KOPT-K1 (cell line): ENCODE results near the gene SH3TC1.

Experiments
- H3K27ac ChIP-seq: fragments of 200-600 bp; sonication (generic); 2 replicates; pipeline ENCODE4 v1.5.1; 2016; ENCODE audit warnings: antibody characterized with exemption, mild to moderate bottlenecking, low read depth, low read length; ENCODE audit not compliant: poor library complexity, severe bottlenecking
- H3K36me3 ChIP-seq: fragments of 200-600 bp; sonication (generic); 2 replicates; pipeline ENCODE4 v1.5.1; 2017; ENCODE audit warnings: antibody characterized with exemption, mild to moderate bottlenecking, low read length, moderate library complexity; ENCODE audit not compliant: insufficient read depth
- H3K9me3 ChIP-seq: fragments of 200-600 bp; sonication (generic); 2 replicates; pipeline ENCODE4 v1.5.1; 2017; ENCODE audit warnings: antibody characterized with exemption, low read length, mild to moderate bottlenecking; ENCODE audit not compliant: insufficient read depth, poor library complexity, severe bottlenecking

The SH3TC1 gene

DNA sequence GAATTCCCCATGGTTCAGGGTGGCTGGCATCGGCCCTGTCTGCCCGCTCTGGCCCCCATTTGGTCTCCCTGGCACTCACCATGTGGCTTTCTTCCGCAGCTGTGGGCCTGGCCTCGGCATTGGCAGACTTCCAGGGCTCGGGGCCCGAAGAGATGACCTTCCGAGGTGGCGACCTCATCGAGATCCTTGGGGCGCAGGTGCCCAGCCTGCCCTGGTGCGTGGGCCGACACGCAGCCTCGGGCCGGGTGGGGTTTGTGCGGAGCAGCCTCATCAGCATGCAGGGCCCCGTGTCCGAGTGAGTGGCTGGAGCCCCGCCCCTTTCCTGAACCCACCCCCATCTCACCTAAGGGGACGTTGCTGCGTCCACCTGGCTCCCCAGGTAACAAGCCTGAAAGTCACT is 20.1 kb downstream of the SH3TC1 start:
- Histone ChIP-seq H3K27ac (peak overlapping the region; percentile 42), H3K9me3 (no peaks in the 10 kb centered on the region), H3K36me3 (peaks cover 34% of the 10 kb centered on the region; the same call in 1 of the 2 replicates)

DNA sequence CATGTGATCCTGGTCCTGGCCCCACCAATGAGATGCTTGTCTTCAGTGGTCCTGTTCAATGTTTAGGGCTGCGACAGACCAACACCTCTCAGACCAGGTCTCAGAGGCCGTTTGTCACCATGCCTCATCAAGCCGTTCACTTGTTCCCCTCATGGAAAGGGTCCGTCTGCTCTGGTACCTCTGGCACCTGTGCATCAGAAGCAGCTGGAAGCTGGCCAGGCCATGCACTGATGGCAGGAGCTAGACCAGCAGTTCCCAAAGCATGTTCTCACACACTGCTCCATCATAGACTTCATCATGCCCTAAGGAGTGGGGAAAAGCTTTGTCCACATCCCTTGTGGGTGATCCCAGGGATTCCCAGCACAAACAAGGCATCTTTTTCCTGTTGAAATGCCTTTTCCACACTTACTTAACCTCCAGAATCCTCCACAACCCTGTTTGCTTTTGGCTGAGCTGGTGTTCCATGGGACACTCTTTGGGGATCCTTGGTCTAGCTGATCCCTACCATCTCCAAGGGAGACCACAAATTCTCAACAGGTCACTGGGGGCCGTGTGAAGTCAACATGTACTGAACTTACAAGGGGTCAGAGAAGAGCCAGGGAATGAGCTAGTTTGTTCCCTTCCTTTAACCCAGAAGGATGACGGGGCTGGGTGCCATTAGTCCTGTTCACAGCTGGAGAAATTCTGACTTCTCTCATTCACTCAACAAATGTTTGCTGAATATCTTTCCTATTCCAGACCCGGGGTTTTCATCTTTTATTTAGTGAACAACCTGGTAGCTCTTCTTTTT is 21.8 kb downstream of the SH3TC1 start:
- Histone ChIP-seq H3K27ac (peak overlapping the region; percentile 52), H3K9me3 (no peaks in the 10 kb centered on the region), H3K36me3 (peaks cover 27% of the 10 kb centered on the region; the same call in 1 of the 2 replicates)

DNA sequence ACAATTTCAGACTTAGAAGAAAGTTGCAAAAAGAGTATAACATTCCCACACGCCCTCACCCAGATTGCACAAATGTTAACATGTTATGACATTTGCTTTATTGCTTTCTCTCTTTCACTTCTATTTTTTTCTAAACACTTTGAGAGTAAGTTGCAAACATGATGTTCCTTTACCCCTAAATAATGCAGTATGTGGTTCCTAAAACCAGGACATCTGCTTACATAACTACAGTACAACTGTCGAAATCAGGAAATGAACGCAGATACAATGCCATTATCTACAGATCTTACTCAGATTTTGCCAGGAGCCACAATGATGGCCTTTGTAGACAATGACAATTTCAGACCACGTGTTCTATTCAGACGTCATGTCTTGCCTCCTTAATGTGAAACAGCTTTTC is 22.4 kb downstream of the SH3TC1 start:
- peaks cover 22% of the 10 kb centered on the region; the same call in 1 of the 2 replicates for H3K36me3 ChIP-seq
- H3K9me3 ChIP-seq = no peaks in the 10 kb centered on the region
- peak overlapping the region; percentile 52 for H3K27ac ChIP-seq

DNA sequence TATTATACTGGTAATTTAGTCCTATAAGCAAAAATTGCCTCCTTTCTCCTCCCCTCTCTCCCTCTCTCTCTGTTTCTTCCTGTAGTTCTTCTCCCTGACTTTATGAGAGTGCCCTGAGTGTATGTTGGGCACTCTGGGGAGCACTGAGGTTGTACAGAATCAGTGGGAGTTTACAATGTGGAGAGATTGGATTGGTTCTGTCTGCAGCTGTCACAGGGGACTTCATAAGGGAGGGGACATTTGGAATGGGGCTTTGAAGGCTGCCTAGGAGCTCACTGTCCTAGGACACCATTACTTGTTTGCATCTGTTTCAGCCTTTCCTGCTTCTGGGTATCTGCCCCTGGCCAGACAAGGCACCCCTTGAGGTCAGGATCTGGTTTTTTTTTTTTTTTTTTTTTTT is 22.9 kb downstream of the SH3TC1 start:
- H3K36me3 ChIP-seq = peaks cover 22% of the 10 kb centered on the region; the same call in 1 of the 2 replicates
- peak overlapping the region; percentile 52 for H3K27ac ChIP-seq
- no peaks in the 10 kb centered on the region for H3K9me3 ChIP-seq

DNA sequence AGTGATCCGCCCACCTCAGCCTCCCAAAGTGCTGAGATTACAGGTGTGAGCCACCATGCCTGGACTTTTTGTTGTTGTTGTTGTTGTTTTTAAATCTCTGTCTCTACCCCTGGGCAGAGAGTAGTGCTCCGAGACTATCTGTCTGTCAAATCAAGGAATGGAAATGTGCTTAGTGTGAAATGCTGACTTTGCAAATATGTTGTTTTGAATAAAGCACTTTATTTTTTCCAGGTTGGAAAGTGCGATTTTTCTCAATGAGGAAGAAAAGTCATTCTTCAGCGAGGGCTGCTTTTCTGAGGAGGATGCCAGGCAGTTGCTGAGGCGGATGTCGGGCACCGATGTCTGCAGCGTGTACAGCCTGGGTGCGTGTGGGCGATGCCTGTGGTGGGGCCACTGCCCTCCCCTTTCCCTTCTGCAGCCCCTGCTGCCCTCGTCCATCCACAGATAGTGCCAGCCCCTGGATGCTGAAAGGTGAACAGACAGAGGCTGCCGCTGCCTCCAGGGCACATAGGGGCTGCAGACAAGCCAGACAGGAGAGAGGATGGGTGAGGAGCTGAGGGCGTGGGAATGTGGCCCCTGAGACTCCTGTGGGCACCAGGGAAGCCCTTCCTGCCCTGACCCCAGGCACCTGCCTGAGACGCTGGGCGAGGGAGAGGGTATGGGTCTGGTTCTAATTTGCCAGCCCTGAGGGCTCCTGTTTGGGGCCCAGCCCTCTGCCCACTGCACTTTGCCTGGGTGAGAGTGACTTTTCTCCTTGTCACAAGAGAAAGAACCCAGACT is 23.7 kb downstream of the SH3TC1 start:
- no peaks in the 10 kb centered on the region for H3K9me3 ChIP-seq
- peak overlapping the region; percentile 52 for H3K27ac ChIP-seq
- peaks cover 24% of the 10 kb centered on the region; the same call in 1 of the 2 replicates for H3K36me3 ChIP-seq

DNA sequence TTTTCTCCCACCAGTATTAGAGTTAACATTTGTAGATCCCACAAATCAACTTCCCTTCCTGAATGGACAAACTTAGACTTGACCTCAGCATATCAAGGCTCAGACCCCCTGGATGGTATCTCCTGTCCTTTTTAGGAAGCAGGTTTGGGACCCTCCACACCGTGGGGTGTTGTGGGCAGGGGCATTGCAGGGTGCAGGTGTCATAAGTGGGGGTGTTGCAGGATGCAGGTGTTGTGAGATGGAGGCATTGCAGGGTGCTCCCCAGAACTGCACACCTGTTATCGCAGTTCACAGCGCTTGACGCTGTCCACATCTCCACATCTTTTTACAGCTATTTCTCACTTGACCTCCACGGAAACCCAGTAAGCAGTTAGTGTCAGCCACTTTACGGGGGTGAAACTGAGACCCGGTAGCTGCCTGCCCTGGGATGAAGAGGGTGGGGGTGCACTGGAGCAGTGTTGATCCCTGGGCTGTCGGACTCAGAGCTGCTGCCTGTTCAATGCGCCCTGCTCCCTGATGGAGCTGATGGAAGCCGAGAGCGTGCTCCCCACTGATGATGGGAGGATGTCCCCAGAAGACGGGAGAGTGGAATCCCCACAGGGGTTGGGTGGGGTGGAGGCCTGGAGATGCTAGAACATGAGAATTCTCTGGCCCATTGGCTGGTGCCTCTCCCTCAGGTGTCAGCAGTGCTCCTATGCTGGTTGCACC is 25.3 kb downstream of the SH3TC1 start:
- Histone ChIP-seq H3K27ac (peak overlapping the region; percentile 85), H3K36me3 (peaks cover 27% of the 10 kb centered on the region; the same call in 1 of the 2 replicates), H3K9me3 (no peaks in the 10 kb centered on the region)

DNA sequence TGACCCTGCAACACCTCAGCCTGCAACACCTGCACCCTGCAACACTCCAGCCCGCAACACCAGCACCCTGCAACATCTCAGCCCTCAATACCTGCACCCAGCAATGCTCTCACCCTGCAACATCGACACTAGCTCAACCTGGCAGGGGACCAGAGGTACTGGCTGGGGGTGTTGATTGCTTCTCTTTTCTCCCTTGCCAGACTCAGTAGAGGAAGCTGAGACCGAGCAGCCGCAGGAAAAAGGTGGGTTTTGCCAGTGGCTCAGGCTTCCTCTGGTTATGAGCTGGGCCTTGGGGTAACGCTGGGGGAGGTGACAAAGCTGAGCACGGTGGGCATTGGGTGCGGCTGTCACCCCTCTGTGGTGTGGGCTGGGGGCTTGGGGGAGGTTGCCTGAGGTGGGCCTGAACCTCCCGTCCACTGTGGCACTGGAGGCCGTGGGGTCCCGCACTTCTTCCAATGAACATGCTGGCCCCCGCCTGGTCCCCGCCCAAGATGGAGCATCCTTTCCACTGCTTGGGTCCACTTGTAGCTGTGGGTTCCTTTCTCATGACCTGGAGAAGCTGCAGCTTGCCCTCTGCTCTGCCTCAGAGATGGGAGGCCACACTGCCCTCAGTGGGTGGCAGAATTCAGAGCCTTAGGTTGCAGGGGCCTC is 26.0 kb downstream of the SH3TC1 start:
- peaks cover 20% of the 10 kb centered on the region; the same call in 1 of the 2 replicates for H3K36me3 ChIP-seq
- H3K9me3 ChIP-seq = no peaks in the 10 kb centered on the region
- peak overlapping the region; percentile 85 for H3K27ac ChIP-seq

DNA sequence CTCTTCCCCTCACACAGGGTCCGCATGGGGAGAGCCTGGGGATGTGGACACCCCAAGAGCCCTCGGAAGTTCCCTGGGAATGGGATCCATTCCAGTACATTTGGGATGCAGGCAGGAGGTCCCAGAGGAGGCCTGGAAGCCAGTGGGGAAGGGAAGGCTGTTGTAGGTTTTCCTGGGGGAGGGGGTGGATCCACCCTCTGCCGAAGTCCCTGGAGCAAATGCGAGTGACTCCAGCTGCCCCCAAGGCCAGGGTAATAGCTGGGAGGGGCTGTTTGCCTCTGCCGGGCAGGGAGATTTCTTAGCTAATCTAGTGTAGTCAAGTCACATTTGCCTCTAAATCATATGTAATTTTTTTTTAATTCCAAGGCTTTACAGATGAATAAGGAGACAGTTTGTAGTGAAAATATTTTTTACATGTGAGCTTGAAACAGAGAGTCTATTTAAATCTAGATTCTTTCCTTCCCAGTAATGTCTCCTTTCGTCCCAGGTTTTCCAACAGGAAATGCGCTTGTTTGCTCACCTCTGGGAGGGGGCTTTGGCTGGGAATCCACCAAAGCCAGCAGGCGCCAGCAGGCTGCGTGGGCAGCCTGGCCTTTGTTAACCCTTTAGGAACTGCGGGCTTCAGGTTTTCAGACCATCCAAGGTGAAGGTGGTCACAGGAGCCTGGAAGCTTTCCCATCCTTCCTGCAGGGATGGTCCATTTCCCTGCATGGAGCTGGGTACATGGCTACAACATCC is 26.8 kb downstream of the SH3TC1 start:
- H3K27ac ChIP-seq = peak overlapping the region; percentile 85
- H3K9me3 ChIP-seq = no peaks in the 10 kb centered on the region
- peaks cover 18% of the 10 kb centered on the region; the same call in 1 of the 2 replicates for H3K36me3 ChIP-seq

DNA sequence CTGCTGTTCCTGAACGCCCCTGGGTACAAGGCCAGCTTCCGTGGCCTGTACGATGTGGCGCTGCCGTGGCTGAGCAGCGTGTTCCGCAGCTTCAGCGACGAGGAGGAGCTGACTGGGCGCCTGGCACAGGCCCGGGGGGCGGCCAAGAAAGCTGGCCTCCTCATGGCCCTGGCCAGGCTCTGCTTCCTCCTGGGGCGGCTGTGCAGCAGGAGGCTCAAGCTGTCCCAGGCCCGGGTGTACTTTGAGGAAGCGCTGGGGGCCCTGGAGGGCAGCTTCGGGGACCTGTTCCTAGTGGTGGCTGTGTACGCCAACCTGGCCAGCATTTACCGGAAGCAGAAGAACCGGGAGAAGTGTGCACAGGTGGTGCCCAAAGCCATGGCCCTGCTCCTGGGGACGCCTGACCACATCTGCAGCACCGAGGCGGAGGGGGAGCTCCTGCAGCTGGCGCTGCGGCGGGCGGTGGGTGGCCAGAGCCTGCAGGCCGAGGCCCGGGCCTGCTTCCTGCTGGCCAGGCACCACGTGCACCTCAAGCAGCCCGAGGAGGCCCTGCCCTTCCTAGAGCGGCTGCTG is 28.2 kb downstream of the SH3TC1 start:
- H3K36me3 ChIP-seq = peaks cover 18% of the 10 kb centered on the region; the same call in 1 of the 2 replicates
- H3K9me3 ChIP-seq = no peaks in the 10 kb centered on the region
- H3K27ac ChIP-seq = peak overlapping the region; percentile 85

DNA sequence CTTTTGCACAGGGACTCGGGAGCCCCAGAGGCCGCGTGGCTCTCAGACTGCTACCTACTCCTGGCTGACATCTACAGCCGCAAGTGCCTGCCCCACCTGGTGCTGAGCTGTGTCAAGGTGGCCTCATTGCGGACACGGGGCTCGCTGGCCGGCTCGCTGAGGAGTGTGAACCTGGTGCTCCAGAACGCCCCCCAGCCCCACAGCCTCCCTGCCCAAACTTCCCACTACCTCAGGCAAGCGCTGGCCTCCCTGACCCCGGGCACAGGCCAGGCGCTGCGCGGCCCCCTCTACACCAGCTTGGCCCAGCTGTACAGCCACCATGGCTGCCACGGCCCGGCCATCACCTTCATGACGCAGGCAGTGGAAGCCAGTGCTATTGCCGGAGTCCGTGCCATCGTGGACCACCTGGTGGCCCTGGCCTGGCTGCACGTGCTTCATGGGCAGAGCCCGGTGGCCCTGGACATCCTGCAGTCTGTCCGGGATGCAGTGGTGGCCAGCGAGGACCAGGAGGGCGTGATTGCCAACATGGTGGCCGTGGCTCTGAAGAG is 28.8 kb downstream of the SH3TC1 start:
- peaks cover 18% of the 10 kb centered on the region; the same call in 1 of the 2 replicates for H3K36me3 ChIP-seq
- H3K27ac ChIP-seq = peak overlapping the region; percentile 85
- no peaks in the 10 kb centered on the region for H3K9me3 ChIP-seq

DNA sequence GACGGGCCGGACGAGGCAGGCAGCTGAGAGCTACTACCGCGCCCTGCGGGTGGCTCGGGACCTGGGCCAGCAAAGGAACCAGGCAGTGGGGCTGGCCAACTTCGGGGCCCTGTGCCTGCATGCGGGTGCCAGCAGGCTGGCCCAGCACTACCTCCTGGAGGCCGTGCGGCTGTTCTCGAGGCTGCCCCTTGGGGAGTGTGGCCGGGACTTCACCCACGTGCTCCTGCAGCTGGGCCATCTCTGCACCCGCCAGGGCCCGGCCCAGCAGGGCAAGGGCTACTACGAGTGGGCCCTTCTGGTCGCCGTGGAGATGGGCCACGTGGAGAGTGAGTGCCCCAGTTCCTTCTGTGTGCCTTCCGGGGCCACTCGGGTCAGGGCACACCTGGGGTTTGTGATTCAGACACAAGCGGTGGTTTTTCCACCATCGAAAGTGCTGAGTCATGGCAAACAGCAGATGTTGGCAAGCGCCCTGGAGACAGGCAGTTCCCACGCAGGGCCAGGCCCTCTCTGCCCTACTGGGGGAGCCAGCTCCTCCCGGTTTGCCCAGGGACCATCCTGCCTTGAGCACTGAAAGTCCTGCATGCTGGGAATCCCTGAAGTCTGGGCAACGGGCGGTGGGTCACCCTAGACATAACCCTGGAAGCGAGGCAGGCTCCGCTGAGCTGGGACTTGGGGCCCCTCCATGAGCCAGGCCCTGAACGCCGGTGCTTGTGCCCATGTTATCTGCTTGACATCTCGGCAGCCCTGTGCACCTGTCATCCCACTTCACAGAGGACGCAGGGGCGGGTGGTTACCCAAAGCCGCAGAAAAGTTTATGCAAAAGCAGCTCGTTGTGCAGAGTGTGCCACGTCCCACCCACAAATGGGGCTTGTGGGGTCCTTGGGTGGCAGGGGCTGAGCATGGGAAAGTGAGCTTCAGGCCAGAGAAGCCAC is 29.5 kb downstream of the SH3TC1 start:
- Histone ChIP-seq H3K27ac (peak overlapping the region; percentile 85), H3K9me3 (no peaks in the 10 kb centered on the region), H3K36me3 (peaks cover 17% of the 10 kb centered on the region)

DNA sequence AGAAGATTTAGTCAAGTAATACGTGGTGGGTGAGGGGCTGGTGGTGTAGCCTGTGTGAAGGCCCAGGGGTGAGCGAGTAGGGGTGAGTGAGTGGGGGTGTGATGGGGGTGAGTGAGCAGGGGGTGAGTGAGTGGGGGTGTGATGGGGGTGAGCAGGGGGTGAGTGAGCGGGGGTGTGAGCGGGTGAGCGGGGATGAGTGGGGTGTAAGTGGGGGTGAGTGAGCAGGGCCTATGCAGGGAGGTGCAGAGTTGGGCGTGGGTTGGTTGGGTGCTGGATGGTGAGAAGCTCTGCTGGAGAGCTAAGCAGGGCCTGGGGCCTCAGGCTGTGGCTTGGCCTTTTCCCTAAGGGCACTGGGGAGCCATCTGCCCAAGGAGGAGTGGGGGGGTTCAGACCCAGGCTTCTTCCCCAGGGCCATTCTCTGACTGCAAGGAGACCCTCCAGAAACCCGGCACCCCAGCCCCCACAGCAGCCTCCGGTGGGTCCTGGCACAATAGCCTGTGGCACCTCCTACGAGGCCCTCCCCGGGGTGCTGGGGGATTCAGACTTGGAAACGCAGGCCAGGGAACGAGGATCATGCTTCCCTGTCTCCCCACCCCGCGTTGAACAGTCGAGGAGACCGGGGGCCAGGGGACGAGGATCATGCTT is 30.4 kb downstream of the SH3TC1 start:
- Histone ChIP-seq H3K27ac (peak overlapping the region; percentile 85), H3K9me3 (no peaks in the 10 kb centered on the region), H3K36me3 (peaks cover 19% of the 10 kb centered on the region)
